Right lobe of liver (tissue), 6 donors: ENCODE data around the gene PRXL2A. TPM values are rescaled to one million over a fixed set of nuclear protein-coding genes. Genes with fewer than 3 reads are reported as not detected.

Experiments used
- ATAC-seq, 4 donors: fragments of 200-7000 bp; cut with Tn5 transposase; one replicate each; pipeline ENCODE4 v1.9.1; 2020; ENCODE audit warnings: mild to moderate bottlenecking in 4 of 4, moderate library complexity in 4 of 4
- DNase-seq, 3 donors: peaks; one replicate each; pipeline ENCODE4 v3.0.0-alpha.2; 2020
- H3K27ac ChIP-seq, 3 donors: fragments of 200-600 bp; one replicate each; pipeline ENCODE4 v1.8.0; 2022
- H3K27me3 ChIP-seq, 2 donors: fragments of 200-600 bp; one replicate each; pipeline ENCODE4 v1.8.0; 2022
- H3K36me3 ChIP-seq, 4 donors: fragments of 200-600 bp; sonication (generic) in 1 of 4; one replicate each; pipeline versions ENCODE4 v1.5.1 to v1.8.0; 2017 to 2022; ENCODE audit warnings: control low read depth in 1 of 4
- H3K4me1 ChIP-seq, 4 donors: fragments of 200-600 bp; sonication (generic) in 1 of 4; one replicate each; pipeline versions ENCODE4 v1.5.1 to v1.8.0; 2017 to 2022; ENCODE audit warnings: control low read depth in 1 of 4
- H3K4me3 ChIP-seq, 3 donors: fragments of 200-600 bp; one replicate each; pipeline ENCODE4 v1.8.0; 2022
- H3K9me3 ChIP-seq, 4 donors: fragments of 200-600 bp; sonication (generic) in 1 of 4; one replicate each; pipeline versions ENCODE4 v1.5.1 to v1.8.0; 2017 to 2022; ENCODE audit warnings: control low read depth in 1 of 4
- CTCF ChIP-seq, 4 donors: fragments of 200-600 bp in 3 of 4; fragments of 450-650 bp in 1 of 4; IDR thresholded peaks; one replicate each; pipeline versions ENCODE4 v1.5.1 to v1.8.0; 2016 to 2022; ENCODE audit warnings: antibody characterized with exemption in 4 of 4, mild to moderate bottlenecking in 2 of 4
- POLR2A ChIP-seq: fragments of 450-650 bp; IDR thresholded peaks from one replicate; pipeline ENCODE4 v1.6.1; 2017; ENCODE audit warnings: antibody characterized with exemption, mild to moderate bottlenecking
- WGBS: methylation state at CpG from one replicate; pipeline ENCODE4 v1.1.6; 2018; ENCODE audit warnings: low coverage, low lambda C conversion rate; ENCODE audit not compliant: insufficient coverage; ENCODE audit errors: missing lambda C conversion rate; 5-methylcytosine and 5-hydroxymethylcytosine counted together
- intact Hi-C, 2 donors: fragments of 100-400 bp; cut with DNase I; formaldehyde crosslinking; loops; one replicate each; pipeline versions ENCODE4 v1.11.2 to v1.14.1; 2022
- total RNA-seq, 6 experiments: library from RNA; depleted of rRNA in 2 of 6; stranded (reverse); fragments of >200 nt in 2 of 6; fragmentation: NEBNext Ultra II Directional in 3 of 6; extraction: Animal tissue kit (Norgen Biotek cat#: 25700) in 3 of 6; gene quantifications; one replicate each; pipeline versions ENCODE4 v1.1.0 to v1.2.4, GENCODE V29; 2016 to 2023
- donor health status: DM: no; HTN: yes; CAD: no.
- donor health status: DM: no; HTN: no; CAD: no.
- donor health status: DM: no; HTN: no; CAD: no.
- donor health status: DM: no; HTN: yes; CAD: no.
- donor health status: DM: no; HTN: yes; CAD: no.

PRXL2A gene
- total RNA-seq, 6 experiments from 2014 or later = 41.3 to 89.8 (median 80.5) TPM

DNA sequence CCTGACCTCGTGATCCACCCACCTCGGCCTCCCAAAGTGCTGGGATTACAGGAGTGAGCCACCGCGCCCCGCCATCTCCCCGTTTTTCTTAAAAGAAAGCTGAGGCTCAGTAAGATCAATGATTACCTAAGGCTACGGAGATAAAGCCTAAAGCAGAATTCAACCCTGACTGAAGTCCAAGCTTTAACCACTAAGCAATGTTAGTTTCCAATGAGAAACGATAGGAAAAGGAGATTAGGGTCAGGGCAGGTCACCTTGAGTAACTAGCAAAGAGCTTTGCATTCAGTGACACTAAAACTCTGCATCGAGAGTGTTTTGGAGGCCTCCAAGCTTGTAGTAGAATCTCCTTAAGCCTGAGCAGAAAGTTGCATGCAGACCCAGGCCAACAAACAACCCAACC, 17.6 kb upstream of the PRXL2A start:
- ATAC-seq (no peak), DNase-seq (no peak)
- no peak for TF ChIP-seq CTCF (IDR thresholded peaks at IDR 0.05)
- TF ChIP-seq POLR2A = no peak
- no peaks in the 10 kb centered on the region for H3K9me3 ChIP-seq
- WGBS = 72% methylated on average over 9 of the region's 9 CpGs
- H3K27ac ChIP-seq = no peak overlapping the region
- no peaks in the 10 kb centered on the region for H3K36me3 ChIP-seq
- H3K27me3 ChIP-seq = no peaks in the 10 kb centered on the region
- H3K4me3 ChIP-seq = no peak overlapping the region
- intact Hi-C loops = no loop called here
- H3K4me1 ChIP-seq = peaks cover 0 to 6% (median 0%) of the 10 kb centered on the region in 4 donors

DNA sequence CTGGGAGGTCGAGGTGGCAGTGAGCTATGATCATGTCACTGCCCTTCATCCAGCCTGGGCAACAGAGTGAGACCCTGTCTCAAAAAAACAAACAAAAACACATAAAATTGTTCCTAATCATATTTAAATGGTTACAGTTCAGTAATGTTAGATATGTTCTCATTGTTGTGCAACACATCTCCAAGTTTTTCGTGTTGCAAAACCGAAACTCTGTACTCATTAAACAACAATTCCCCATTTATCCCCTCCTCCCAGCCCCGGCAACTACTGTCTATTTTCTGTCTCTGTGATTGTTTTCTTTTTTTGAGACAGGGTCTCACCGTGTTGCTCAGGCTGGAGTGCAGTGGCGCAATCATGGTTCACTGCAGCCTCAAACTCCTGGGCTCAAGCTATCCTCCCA, 16.1 kb upstream of the PRXL2A start:
- H3K4me1 ChIP-seq = peaks cover 0 to 6% (median 0%) of the 10 kb centered on the region in 4 donors
- H3K36me3 ChIP-seq = no peaks in the 10 kb centered on the region
- WGBS = 23% methylated on average over 5 of the region's 6 CpGs
- H3K27me3 ChIP-seq = no peaks in the 10 kb centered on the region
- H3K4me3 ChIP-seq = no peak overlapping the region
- no peak for DNase-seq
- H3K27ac ChIP-seq = peak overlapping the region in 1 of 3 donors; percentile 43
- H3K9me3 ChIP-seq = no peaks in the 10 kb centered on the region
- peak; percentile 50 to 85 (median 74) for ATAC-seq
- no peak for TF ChIP-seq POLR2A
- TF ChIP-seq CTCF (IDR thresholded peaks at IDR 0.05) = no peak
- intact Hi-C loops = no loop called here

DNA sequence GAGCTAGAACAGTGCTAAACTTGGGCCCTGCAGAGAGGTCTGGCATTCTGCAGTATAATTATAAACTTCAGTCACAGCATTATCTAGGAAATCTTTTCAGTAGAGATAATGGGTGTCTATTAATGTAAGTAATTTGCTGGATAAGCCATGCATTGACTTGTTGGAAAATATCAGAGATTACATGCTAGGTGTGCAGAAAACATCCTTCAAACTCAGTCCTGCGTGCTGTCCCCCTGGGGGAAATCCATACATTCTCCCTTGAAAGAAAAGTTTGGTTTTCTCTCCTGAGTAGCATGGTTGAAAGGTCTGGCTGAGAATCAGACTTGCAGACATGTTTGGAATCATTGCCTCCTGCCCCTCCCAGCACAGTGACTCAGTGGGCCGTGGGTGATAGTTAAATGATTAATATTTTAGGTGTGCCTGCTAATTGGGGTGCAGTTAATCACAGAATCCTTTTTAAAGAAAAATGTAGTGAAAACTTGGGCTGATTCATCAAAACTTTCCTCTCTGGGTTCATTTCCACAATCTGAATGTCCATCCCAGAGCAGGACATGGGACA, 13.9 kb upstream of the PRXL2A start:
- H3K27ac ChIP-seq = no peak overlapping the region
- no peaks in the 10 kb centered on the region for H3K4me1 ChIP-seq
- no peaks in the 10 kb centered on the region for H3K9me3 ChIP-seq
- DNase-seq (no peak), ATAC-seq (no peak)
- TF ChIP-seq CTCF (IDR thresholded peaks at IDR 0.05) (no peak), POLR2A (no peak)
- H3K27me3 ChIP-seq = no peaks in the 10 kb centered on the region
- no peak overlapping the region for H3K4me3 ChIP-seq
- WGBS = 50% methylated on average over 2 of the region's 2 CpGs
- intact Hi-C loops = no loop called here
- H3K36me3 ChIP-seq = no peaks in the 10 kb centered on the region

- no peak for ATAC-seq
- intact Hi-C loops = no loop called here
- Histone ChIP-seq H3K27me3 (no peaks in the 10 kb centered on the region), H3K4me1 (no peaks in the 10 kb centered on the region), H3K27ac (no peak overlapping the region), H3K4me3 (no peak overlapping the region), H3K9me3 (no peaks in the 10 kb centered on the region), H3K36me3 (no peaks in the 10 kb centered on the region)
- WGBS = 83% methylated on average over 2 of the region's 2 CpGs
- TF ChIP-seq CTCF (IDR thresholded peaks at IDR 0.05) = no peak
- no peak for TF ChIP-seq POLR2A
- DNase-seq = no peak
Measured at GRCh38 chr10:80397014-80397413, 11.3 kb upstream of the PRXL2A start.
